NCI-H510A treated with DMSO at 0.1 percent for 48 hours (cell line): ENCODE results near the gene VSTM4.

ENCODE experiments used
- DNase-seq: peaks from one replicate; lab custom pipeline; 2025; lab: John Stamatoyannopoulos, UW

Gene VSTM4, protein sequence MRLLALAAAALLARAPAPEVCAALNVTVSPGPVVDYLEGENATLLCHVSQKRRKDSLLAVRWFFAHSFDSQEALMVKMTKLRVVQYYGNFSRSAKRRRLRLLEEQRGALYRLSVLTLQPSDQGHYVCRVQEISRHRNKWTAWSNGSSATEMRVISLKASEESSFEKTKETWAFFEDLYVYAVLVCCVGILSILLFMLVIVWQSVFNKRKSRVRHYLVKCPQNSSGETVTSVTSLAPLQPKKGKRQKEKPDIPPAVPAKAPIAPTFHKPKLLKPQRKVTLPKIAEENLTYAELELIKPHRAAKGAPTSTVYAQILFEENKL

DNA sequence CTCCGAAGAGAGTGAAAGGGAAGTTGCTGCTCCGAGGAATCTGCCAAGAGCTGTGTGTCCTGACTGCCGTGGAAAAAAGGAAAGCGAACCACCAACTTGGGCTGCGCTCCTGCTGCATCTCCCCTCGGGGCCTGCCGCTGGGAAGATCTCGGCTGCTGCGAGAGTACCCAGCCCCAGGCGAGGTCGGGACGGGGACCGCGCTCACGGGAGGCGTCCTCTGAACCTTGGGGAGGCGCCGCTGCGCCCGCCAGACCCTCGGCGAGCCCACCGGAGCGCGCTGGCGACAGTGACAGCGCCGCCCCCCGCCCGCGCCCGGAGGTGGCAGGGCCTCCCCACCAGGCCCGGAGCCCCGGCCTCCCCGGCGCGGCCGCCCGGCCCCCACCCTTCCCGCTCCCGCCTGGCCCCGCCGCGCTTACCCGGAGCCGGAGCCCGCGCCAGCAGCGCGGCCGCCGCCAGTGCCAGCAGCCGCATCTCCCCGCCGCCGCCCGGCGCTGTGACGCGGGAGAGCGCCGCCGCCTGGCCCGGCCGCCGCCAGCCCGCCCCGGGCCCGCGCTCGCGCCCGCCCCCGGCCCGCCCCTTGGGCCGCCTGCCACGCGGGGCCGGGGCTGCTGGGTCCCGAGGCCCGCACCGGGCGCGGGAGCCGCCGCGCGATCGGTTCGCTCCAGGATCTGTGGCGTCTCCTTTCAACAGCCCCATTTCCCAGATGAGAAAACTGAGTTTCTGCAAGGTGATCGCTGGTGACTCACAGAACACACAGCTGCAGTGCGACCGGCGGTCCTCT, at the start of gene VSTM4:
Gene VSTM4 (minus strand): TSS at position 508 of the 781 bp plus-strand sequence. CDS start 37 bp downstream, at position 471.
- DNase-seq = no peak

DNA sequence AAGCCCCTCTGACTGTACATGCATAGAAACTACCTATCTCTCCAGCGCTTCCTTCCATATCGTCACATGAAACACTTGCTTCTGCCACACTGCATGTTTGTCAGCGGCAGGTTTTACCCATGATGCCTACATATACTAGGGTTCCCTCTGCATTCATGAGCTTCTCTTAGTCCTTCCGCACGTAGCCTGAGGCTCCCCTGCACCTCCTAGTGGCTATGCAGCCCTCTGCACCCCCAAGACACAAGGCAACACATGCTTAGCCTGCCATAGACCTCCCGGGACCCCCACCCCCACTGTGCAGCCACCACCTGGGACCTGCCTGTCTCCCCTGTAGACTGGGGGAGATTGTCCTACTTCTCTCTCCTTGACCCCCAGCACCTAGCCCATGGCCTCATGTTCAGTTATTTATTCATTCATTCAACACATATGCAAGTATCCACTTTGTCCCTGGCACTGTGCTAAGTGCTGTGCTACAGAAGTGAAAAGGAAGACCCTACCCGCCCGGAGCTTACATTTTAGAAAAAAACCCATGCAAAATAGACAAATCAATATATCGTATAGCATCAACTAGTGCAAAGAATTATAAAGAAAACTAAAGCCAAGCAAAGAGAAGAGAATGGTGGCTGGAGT, 49.4 kb upstream of the VSTM4 start:
- no peak for DNase-seq

DNA sequence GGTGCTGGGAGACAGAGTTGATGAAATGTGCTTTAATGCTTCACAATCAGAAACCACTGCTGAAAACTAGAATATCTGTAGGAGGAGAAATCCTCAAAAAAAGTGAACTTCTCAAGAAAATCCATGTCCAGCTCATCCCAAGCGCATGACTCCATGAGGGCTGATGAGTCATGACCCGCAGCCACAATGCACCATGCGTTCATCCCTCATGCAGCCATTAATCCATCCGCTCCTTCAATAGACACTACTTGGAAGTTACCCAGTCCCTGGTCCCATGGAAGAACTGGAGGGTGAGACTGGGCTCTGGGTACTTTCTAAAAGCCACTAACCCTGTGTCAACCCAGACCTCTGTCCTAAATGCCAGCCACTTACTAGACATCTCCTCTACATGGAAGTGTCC, 48.4 kb upstream of the VSTM4 start:
- DNase-seq = no peak

DNA sequence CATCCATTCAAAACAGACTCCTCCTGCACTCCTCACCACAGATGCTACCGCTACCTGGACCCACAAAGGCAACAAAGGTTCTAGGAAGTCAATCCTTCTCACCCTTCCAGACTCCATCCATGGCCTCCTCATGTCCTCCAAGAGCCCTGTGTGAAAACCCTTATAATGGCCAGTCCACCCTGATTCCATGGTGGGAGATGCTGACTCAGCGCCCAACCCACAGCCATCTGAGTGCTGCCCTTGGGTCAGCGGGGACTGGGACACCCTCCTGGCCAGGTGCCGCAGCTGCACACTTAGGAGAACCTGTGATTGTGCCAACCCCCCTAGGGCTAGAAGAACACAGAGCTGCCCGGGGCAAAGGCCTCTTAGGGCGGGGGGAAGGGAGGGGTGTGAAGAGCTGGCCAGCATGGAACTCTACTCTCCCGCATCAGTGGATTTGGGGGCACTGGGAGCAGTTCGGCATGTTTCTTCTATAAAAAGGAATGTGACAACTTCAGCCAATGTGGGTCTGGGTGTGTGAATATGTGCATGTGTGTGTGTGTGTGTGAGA, 47.5 kb upstream of the VSTM4 start:
- no peak for DNase-seq

DNA sequence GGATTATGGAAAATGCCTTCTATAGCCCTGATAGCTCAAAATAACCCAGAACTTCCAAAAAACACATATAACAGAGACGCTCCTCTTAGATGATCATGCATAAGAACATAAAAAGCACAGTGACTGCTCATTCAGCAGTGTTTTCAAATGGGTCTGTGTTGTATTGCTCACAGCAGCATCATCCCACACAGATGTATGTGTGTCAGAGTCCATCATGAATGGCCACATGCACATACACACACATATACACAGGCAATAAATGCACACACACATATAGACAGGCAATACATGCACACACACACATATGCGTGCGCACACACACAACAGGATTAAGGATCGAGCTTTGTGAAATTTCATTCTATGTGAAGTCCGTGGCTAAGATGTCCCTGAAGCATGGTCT, 46.7 kb upstream of the VSTM4 start:
- no peak for DNase-seq

DNA sequence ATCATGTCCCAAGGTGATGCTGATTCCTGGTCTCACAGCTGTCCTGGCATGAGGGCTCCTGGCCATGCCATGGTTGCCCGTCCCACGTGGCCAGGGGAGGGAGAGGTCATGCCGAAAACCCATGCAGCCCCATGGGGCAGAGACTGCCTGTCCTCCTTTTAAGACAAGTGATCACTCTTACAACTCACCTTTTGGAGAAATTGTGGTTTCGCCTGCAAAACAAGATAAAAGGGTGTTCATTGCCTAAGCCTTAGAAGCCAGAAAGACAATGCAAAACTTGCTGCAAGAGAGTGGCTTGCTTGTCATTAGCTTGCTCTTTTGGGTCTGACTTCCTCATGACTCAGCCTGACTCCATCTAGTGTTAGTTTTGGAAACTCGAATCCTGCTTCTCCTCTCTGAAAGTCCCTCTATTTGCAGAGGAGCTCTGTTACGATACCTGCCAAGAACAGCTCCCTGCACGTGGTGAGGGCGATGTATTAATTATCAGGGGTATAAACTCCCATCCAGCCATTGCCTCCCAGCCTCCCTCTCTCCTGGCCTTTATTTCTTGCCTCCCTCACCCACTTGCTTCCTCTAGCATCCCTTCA, 46.2 kb upstream of the VSTM4 start:
- DNase-seq = peak; percentile 6

DNA sequence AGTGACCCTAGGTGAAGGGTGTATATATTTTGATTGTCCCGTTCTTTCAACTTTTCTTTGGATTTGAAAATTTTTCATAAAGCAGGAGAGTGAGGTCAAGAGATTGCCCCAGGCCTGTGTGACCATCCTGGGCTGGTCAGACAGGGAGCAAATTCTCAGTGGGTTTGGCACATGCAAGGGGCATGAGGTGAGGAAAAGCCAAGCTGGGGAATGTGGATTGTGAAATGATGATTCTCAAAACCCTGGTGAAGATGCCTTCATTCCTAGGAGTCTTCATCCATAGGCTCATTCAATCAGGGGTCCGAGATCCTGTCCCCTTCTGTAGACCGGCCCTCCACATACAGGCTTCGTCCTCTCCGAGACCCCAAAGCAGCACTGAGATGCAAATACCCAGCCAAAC, 45.5 kb upstream of the VSTM4 start:
- DNase-seq = no peak

DNA sequence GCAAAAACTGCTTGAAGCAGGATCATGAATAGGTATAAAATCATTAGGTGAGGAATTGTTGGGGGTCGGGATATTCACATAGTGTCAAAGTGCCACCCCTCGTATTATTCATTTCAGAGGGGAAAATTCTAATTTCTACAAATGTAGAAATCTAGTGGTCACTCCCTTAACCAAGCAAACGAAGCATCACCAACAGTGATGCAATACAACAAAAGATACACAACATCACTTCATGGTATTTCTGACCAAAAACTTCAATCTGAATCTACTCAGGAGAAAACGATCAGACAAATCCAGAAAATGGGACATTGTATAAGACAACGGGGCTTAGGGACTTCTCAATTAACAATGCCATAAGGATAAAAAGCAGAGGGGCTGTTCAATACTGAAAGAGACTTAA, 44.8 kb upstream of the VSTM4 start:
- DNase-seq = no peak

DNA sequence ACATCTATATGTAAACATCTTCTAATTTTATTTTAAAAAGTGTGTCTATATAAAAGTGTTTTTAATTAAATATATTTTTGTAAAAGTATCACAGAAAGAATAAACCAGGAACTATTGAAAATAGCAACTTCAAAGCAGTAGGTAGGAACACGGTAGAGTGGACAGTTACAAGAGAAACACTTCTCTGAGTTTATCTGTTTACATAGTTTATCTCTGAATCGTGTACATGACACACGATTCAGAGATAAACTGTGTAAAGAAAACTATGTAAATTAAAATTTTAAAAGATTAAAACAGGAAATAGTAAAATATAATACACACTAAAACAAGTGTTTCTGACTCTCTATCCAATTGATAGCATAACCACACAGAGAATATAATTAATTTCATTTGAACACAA, 43.6 kb upstream of the VSTM4 start:
- no peak for DNase-seq

DNA sequence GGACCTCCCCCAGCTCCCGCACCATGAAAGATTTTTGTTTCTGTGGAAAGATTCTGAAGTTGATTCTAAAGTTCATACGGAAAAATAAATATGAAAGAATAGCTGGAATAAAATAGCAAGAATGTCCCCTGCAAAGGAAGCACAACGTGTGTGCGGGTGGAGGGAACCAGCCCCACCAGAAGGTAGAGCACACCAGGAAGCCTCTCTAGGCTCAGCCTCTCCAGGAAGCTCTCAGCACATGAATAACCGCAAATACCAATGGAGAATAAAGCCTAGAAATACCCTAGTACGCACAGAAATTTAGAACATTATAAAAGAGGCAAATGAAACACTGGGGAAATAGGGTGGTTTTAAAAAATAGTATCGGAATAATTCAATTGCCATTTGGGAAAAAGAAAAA, 43.1 kb upstream of the VSTM4 start:
- DNase-seq = no peak

DNA sequence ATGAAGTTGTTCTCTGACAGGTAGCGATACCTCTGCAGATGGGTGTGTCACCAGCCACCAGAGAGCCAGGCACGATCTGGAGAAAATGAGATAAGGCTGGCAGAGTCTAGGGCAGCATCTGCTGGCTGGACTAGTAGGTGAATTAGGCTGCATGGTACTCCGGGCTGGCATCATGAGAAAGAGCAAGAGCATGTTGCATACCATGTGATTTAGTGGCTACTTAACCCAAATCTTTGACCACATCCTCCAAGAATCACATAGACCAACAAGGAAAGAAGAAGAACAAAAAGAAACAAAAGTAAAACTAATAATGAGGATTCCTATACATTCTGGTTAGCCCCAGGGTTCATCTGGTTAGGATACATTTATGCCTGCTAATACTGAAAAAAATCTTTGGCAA, 41.9 kb upstream of the VSTM4 start:
- DNase-seq = no peak

DNA sequence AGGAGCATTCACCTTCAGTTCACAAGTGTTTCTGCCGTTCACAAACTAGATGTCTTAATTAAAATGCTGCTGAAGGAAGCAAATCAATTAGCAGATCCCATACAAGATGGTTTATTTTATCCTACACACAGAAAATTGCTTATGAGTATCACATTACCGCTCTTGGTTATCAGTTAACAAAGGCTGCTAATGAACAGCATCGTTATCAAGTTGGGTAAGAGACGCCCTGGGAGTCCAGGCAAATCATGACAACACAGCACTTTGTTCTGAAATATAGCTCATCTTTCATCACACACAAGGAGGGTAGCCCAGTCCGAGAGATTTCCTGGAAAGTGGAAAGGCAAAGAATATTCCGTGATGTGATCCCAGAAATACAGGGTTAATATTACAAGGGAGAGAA, 39.3 kb upstream of the VSTM4 start:
- DNase-seq = no peak

DNA sequence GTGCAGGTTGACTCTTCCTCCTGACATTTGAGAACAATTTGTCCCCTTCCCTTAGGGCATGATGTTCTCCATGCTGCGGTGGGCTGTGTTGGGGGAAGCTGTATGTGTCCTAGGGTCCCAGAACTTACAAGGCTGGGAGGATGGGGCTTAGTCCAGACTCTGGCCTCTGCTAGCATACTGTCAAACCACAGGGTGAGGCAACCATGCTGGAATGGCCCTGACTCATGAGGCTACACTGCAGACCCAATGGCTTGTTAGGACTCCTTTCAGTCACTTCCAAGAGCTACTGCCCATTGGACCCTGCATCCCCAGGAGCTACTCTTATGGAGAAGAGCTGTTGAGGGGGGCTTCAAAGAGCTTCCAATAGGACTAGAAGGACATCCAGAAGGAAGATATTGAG, 38.6 kb upstream of the VSTM4 start:
- DNase-seq = no peak

DNA sequence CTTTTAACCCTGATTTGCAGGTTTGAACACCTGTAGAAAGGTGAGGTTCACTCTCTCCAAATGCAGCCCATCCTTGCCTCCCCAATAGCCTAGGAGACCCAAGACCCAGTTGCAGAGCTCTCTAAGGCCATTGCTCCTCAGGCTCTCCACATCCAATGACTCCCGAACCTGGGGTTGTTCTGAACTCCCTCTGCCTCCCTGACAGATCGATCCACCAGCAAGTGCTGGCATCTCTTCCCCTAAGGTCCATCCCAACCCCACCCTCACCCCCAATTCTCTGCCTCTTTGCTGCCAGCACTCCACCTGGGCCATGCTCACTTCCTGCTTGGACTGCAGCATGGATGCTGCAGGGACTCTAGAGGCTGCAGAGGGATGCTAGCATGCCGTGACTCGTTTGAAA, 37.8 kb upstream of the VSTM4 start:
- DNase-seq = no peak

DNA sequence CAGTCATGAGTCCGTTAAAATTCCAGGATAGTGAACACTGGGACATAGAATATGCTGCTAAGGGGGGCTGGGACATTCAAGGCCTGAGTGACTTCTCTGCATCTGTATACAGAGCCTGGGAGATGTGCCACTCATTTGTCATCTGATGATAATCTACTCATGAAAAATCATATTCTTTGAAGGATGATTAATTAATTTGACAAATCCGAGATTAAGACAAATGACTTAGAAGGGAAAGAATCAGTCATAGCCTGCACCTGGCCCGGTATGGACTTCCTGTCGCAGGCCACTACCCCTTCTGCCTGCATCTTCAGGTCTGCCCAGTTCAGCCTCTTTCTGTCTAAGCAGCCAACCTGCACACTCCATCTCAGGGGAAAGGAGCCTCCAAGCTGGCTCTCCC, 37.3 kb upstream of the VSTM4 start:
- DNase-seq = no peak

DNA sequence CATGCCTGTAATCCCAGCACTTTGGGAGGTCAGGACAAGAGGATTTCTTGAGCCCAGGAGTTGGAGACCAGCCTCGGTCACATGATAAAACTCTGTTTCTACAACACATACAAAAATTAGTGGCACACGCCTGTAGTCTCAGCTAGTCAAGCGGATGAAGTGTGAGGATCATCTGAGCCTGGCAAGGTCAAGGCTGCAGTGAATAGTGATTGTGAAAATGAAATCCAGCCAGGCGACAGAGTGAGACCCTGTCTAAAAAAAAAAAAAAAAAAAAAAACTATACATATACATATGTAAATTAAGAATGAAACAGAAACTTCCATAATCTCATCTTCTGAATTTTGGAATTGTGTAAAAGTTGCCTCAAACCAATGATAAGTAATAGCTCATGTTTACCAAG, 36.7 kb upstream of the VSTM4 start:
- DNase-seq = no peak

DNA sequence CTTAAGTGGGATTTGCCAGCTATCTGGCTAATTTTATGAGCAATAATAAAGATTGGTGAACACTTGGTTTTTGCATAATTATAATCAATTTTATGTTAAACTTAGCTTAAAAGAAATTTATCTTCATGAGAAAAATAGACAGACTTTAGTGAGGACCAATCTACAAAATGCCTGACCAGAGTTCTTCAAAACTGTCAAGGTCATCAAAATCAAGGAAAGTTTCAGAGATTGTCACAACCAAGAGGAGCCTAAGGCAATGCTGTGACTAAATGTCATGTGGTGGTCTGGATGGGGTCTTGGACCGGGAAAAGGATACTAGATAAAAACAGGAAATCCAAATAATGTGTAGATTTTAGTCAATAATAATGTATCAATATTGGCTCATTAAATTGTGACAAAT, 36.2 kb upstream of the VSTM4 start:
- DNase-seq = no peak

DNA sequence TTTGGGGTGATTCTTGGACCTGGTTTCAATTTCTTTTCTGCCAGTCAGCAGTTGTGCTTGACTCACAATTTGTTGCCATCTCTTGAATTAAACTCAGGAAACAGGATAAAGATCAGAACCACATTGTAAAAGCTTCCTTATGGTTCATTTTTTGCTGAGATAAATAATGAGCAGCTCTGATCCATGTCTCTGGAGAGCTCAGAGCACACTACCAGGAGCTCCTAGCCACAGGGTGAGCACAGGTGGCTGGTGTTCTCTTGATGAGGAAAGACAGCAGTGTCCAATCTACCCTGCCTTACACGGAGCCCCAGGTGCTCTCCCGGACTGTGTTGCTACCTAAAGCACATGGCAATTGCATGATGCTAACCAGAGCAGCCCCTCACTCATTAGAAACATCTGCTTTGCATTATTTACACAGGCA, 35.7 kb upstream of the VSTM4 start:
- DNase-seq = no peak

DNA sequence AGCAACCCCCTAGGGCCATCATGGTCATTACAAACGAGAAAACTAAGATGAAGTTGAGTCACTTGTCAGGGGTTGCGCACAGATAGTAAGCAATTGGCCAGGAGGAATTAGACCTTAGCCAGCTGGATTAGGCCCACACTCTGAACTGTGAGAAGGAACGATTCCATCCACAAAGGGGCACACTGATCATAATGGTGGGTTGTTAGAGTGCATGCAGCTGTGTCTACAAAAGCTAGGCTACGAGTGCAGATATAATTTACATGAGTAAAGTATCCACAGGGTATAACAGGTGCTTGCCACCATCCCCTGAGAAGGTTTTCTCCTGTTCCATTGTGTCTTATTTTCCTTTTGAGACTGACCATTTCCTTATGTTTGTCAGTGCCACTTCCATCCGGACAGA, 35.1 kb upstream of the VSTM4 start:
- peak; percentile 33 for DNase-seq

DNA sequence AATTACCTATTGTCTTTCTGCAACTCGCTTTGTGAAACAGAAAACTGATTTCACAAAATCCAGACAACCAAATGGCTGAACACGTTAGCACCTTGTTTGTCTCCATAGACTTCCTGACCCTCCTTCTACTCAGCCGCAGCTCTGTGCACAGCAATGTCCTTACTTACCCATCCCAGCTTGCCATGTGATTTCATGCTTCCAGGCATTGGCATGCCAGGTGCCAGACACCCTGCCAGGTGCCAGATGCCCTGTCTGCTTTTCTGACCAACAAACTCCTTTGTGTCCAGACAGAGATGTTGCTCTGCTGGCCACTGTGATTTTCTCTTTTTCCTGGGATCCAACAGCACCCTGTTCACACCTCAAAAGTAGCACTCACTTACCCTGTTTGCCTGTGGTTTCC, 34.6 kb upstream of the VSTM4 start:
- no peak for DNase-seq

DNA sequence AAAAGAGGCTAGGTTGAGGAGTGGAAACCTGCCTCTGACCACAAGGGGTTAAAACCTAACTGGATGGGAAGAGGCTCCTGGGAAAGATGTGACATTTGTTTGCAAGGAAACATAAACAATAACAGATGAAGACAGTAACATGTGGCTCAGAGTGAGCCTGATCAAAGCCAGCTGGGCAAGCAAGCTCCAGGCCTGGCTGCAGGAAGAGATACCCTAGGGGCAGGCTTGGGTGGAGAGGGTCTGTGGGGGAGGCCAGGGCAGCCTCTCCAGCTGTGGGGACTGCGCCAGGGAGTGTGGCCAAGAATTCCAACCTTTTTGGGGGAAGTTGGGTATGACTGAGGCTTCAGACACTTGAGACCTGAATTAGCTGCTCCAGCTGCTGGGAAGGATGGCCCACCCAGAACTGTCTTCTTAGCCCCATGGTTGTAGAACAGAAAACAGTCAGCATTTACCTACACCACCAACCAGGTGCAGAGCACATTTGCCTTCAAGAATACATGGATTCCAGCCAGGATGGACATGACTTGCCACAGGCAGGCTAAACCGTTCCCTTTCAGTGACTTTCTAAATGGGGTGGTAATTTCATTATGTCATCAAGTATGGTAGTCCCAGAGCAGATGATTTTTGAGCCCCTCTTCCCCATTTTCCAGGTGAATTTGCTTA, 28.9 kb upstream of the VSTM4 start:
- no peak for DNase-seq

DNA sequence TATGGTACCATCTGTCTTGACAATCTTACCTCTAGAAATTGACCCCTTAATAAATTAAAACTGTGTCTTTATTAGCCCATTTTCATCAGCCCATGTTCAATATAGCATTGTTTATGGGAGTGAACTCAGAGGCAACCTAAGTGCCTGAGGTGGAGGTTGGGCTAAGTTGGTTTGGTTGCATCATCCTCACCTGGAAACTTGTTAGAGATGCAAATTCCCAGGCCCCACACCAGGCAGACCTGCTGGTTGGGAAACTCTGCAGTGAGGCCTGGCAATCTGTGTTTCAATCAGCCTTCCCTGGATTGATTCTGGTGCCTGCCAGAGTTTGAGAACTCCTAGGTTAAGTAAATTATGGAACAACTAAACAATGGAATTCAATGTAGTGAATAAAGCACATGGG, 27.9 kb upstream of the VSTM4 start:
- no peak for DNase-seq
